ENCODE data around the gene YAF2.
"Not testable (repeated sequence)": the region's sequence is repeated elsewhere in the genome, so short reads cannot be mapped to it uniquely, and the experiment has no call there.

The YAF2 gene

GRCh38 chr12:42192258-42192657 is 45.8 kb downstream of the YAF2 start:
- DNase-seq, result no peak

DNA sequence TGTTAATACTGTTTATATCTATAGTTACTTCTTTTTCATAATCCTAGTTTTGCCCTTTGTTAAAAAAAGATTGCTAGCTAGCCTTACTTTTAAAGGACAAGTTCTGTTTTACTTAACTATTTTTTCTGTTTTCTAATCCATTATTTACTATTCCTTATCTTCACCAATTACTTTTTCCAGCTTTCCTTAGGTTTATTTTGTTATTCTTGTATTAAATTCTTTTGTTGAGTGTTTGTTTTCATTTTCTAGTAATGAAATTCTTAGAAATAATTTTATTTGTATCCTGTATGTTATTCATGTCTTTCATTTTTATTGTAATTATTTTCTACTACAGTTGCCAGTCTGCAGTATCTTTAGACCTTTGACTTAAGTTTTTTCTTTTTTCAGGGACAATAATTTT is 47.7 kb downstream of the YAF2 start:
- no peak for DNase-seq

- not testable (repeated sequence) for DNase-seq
These were observed 49.8 kb downstream of the YAF2 start for GRCh38 chr12:42188275-42188674.

- DNase-seq, result no peak
These were observed 50.2 kb downstream of the YAF2 start for GRCh38 chr12:42187799-42188198.

DNA sequence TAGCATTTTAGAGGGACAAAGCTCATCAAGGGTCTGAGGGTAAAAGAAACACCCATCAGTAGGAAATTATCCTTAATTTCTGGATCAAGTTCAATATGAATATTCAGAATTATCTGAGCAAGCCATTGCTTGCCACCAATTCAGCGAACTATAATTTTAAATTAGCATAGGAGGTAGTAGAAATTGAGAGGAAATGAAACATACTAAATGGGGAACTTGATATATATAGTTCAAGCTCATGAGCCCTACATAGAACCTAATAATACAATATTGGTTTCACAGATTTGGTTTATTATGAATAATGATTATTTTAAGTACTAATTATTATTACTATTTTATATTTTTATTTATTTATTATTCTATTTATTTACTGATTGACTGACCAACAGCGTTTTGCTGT is 51.3 kb downstream of the YAF2 start:
- DNase-seq, result no peak

GRCh38 chr12:42182394-42182793 is 55.7 kb downstream of the YAF2 start:
- DNase-seq, result no peak

- DNase-seq, result no peak
These were observed 57.0 kb downstream of the YAF2 start for GRCh38 chr12:42180990-42181596.

- DNase-seq, result no peak
These were observed 59.9 kb downstream of the YAF2 start for GRCh38 chr12:42178101-42178500.

DNA sequence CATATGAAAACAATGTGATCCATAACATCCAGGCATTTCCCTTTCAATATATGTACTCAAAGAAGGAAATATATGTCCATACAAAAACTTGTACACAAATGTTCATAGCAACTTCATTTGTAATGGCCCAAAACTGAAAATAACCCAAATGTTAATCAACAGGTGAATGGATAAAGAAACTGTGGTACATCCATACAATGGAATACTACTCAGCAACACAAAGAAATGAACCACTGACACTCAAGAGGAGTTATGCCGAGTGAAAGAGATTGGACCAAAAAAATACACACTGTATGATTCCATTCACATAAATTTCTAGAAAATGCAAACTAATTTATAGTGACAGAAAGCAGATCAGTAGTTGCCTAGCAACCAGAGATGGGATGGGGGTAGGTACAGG is 63.1 kb downstream of the YAF2 start:
- no peak for DNase-seq

DNA sequence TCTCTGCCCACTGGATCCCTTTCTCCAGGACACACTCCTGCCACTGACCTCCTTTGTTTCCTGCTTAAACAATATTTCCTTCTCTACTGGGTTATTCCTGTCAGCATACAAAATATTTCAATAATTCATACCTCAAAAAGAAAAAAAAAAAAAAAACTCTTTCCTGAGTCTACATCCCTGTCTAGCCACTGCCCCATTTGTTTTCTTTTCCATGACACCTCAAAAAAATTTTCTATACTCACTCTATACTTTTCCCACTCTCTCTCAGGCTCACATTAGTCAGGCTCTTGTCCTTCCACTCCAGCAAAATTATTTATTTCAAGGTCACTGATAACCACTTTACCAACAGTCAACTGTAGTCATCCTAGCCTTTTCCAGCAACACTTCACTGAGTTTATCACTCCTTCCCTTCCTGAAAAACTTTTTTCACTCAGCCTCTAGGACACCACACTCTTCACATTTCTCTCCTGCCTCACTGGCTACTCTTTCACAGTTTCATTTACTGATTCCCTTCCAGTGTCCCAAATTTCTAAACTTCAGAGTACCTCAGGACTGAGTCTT is 64.0 kb downstream of the YAF2 start:
- no peak for DNase-seq

- DNase-seq, result no peak
These were observed 65.4 kb downstream of the YAF2 start for GRCh38 chr12:42172441-42173210.

DNA sequence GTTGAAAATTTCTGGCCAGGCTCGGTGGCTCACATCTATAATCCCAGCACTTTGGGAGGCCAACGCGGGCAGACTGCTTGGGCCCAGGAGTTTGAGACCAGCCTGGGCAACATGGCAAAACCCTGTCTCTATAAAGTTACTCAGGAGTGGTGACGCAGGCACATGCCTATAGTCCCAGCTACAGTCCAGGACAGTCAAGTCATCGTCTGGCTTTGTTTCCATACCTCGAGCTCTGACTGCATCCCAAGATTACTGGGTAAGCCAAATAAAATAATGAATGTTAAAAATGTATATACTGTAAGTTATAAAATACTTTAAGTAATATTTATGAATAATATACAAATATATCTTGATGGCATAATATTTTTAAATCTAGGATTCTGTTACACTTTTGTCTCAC is 70.3 kb downstream of the YAF2 start:
- DNase-seq, result no peak

GRCh38 chr12:42166501-42166900 is 71.5 kb downstream of the YAF2 start:
- no peak for DNase-seq

DNA sequence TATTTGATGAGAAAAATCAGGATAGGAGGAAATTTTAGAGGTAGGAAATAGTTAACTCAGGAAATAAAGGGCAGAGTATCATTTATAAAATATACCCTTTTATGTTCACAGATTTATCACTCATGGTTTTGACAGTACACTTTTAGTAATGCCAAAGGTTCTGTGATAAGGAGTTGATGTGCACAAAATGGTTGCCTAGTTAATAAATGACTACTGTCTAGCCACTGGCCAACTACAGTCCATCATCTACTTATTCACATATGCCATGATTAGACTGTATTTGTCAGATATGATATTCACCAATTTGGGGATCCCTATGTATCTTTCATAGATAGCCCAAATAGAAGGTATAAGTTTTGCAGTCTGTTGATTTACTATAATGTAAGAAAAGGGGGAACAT is 74.1 kb downstream of the YAF2 start:
- DNase-seq, result no peak

- DNase-seq, result no peak
These were observed 75.1 kb downstream of the YAF2 start for GRCh38 chr12:42162965-42163364.

- no peak for DNase-seq
These were observed 75.9 kb downstream of the YAF2 start for GRCh38 chr12:42162193-42162592.

DNA sequence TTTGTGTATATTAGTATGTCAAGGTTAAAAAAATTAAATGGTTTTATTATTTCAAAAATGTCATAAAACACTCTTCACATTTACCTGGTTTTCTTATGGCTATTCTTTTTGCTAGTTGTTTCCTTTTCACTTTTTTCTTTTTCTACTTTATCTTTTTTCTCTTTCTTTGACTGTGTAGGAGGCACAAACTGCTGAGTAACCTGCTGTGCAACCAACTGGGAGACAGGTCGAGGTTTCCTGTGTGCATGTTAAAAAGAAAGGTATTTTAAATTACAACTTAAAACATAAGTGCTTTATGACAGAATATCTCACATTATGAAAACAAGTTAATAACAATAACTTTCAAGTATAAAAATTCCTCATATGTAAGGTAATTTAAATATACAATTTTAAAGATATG is 76.5 kb downstream of the YAF2 start:
- DNase-seq, result no peak

DNA sequence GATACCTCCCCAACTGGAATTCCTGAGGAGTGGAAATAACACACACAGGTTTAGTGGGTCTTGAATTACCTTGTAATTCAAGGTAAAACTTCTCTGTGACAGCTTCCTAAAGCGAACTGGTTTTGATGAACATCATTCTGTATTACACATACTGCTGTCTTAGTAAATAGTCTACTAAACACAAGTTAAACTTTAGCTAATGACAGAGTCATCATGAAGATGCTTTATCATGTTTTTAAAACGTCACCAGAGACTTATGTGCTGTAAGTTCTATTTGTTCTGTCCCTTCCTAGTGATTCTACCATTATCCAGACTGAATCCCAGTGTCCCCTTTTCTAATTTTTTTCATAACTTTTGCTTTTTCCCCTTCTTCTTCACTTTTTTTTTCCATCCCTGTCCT is 81.8 kb downstream of the YAF2 start:
- DNase-seq, result no peak

DNA sequence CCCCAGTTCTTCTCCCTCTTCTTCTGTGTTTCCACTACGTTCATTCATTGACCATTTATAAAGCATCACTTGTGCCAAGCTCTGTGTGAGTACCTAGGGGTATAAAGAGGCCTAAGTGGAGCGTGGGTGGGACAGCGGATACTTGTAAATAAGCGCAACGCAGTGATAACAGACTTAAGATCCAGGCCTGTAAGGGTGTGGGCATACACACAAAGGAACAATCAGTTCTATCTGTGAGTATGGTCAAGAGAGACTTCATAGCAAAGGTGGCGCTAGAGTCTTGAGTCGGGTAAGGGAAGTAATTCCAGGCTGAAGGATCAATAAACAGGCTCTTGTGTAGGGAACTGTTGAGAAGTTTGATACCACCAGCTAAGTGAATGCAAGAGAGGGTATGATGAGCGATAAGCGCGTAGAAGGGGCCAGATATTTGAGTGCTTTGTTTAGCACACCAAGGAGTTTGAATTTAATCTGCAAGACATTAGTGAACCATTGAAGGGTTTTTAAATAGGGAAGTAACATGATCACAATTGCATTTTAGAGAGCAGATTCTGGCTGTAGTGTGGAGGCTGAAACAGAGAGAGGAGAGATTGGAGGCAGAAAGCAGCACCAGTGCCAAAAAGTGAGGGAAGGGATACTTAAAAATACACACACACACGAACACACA is 92.4 kb downstream of the YAF2 start:
- DNase-seq, result no peak

- DNase-seq, result no peak
These were observed 92.9 kb downstream of the YAF2 start for GRCh38 chr12:42145197-42145549.

GRCh38 chr12:42144408-42145196 is 93.4 kb downstream of the YAF2 start, which contains the start of gene GXYLT1:
TSS of gene GXYLT1 (minus strand) at chr12:42144874. CDS start at chr12:42144646, 228 bp downstream.
- peak; percentile 37 for DNase-seq

- no peak for DNase-seq
These were observed 94.0 kb downstream of the YAF2 start for GRCh38 chr12:42144158-42144407.

DNA sequence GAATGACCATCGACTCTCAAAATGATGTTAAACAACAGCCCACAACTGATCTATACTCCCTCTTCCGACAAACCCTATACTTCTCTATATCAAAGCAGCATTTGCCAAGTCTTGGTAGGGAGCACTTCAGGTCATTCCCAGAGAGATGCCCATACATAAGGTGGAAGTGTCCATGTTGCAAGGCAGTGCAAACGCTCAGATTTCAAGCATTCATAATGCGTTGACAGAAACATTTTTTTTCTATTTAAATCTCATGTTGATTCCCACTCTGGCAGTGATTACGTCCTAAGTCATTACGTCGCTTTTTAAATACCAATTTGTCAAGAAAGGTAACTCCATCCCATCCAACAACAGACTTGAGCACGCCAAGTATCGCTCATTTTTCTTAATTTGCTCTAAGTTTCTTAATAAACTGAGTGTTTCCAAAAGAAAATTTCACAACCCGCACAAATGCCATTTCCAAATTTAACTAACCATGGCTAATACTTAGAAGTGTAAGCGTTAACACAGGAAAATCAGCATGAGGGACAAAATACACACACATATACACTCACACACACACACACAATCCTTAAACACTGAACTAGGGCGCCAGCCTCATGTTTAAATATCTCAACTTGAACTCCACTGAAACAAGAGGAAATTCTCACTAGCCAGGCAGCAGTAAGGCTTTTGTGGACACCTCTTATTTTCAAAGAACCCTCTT is 94.4 kb downstream of the YAF2 start:
- no peak for DNase-seq
